ENCODE results near the gene PLXNA4.

PLXNA4 gene

GRCh38 chr7:132359743-132360142 lies 216.5 kb downstream of the PLXNA4 start:
- H3K27ac ChIP-seq (ENCODE audit: low read length, poor library complexity, severe bottlenecking) = no peak overlapping the region
- WGBS = 100% methylated on average over 1 of the region's 3 CpGs
- no peak overlapping the region for H2BK5ac ChIP-seq (ENCODE audit: low read depth, low read length, poor library complexity, severe bottlenecking)

GRCh38 chr7:132355048-132355447 lies 221.2 kb downstream of the PLXNA4 start:
- 85% methylated on average over 5 of the region's 5 CpGs for WGBS
- Histone ChIP-seq H3K18ac (ENCODE audit: low read depth in 1 of 2, low read length in 2 of 2) (no peak overlapping the region), H3K79me1 (replicated peaks; ENCODE audit: low read length, poor library complexity, severe bottlenecking) (no peaks in the 10 kb centered on the region)

More at GRCh38 chr7:132359743-132360142, 216.5 kb downstream of the PLXNA4 start:
- Histone ChIP-seq H3K27me3 (ENCODE audit: control insufficient read depth in 1 of 2, insufficient read depth in 1 of 2, low read length in 2 of 2) (peaks cover 0 to 4% of the 10 kb centered on the region in 2 experiments), H4K8ac (ENCODE audit: low read length) (no peak overlapping the region), H2AFZ (ENCODE audit: low read depth, low read length) (no peak overlapping the region), H3K18ac (ENCODE audit: low read depth in 1 of 2, low read length in 2 of 2) (no peak overlapping the region), H3K14ac (ENCODE audit: low read length in 2 of 2) (no peak overlapping the region), H3K4me1 (ENCODE audit: control insufficient read depth, insufficient read depth, low read depth, low read length) (no peaks in the 10 kb centered on the region), H3K36me3 (ENCODE audit: control insufficient read depth in 1 of 2, insufficient read depth in 2 of 2, low read depth in 1 of 2, low read length in 2 of 2) (no peaks in the 10 kb centered on the region), H3K4me2 (ENCODE audit: low read length, poor library complexity, severe bottlenecking) (no peak overlapping the region), H3K79me1 (replicated peaks; ENCODE audit: low read length, poor library complexity, severe bottlenecking) (no peaks in the 10 kb centered on the region), H2BK12ac (ENCODE audit: low read length in 2 of 2) (no peak overlapping the region), H3K9ac (ENCODE audit: low read length) (no peak overlapping the region), H3K9me3 (ENCODE audit: control insufficient read depth, low read length) (no peaks in the 10 kb centered on the region), H3K4ac (ENCODE audit: low read depth in 1 of 2, low read length in 2 of 2) (no peak overlapping the region), H2BK15ac (ENCODE audit: low read depth, poor library complexity, severe bottlenecking) (no peak overlapping the region), H4K91ac (ENCODE audit: low read length) (no peak overlapping the region), H3K23ac (ENCODE audit: low read length in 2 of 2) (no peak overlapping the region), H2AK5ac (ENCODE audit: low read length, severe bottlenecking) (no peak overlapping the region), H3K4me3 (ENCODE audit: insufficient read depth in 1 of 2, low read depth in 1 of 2, low read length in 2 of 2) (no peak overlapping the region), H2BK120ac (ENCODE audit: low read depth, low read length) (no peak overlapping the region)
- DNase-seq = no peak

GRCh38 chr7:132354527-132354926 lies 221.7 kb downstream of the PLXNA4 start:
- H3K4me2 ChIP-seq (ENCODE audit: low read length, poor library complexity, severe bottlenecking) = no peak overlapping the region
- H3K27me3 ChIP-seq (ENCODE audit: control insufficient read depth in 1 of 2, insufficient read depth in 1 of 2, low read length in 2 of 2) = peaks cover 0 to 11% of the 10 kb centered on the region in 2 experiments
- H3K27ac ChIP-seq (ENCODE audit: low read length, poor library complexity, severe bottlenecking) = no peak overlapping the region
- DNase-seq = no peak
- H4K91ac ChIP-seq (ENCODE audit: low read length) = no peak overlapping the region
- H2AK5ac ChIP-seq (ENCODE audit: low read length, severe bottlenecking) = no peak overlapping the region
- no peak overlapping the region for H2AFZ ChIP-seq (ENCODE audit: low read depth, low read length)
- H3K9me3 ChIP-seq (ENCODE audit: control insufficient read depth, low read length) = no peaks in the 10 kb centered on the region
- no peak overlapping the region for H3K18ac ChIP-seq (ENCODE audit: low read depth in 1 of 2, low read length in 2 of 2)
- H3K4ac ChIP-seq (ENCODE audit: low read depth in 1 of 2, low read length in 2 of 2) = no peak overlapping the region
- H3K14ac ChIP-seq (ENCODE audit: low read length in 2 of 2) = no peak overlapping the region
- 85% methylated on average over 4 of the region's 4 CpGs for WGBS
- no peak overlapping the region for H2BK12ac ChIP-seq (ENCODE audit: low read length in 2 of 2)
- H2BK120ac ChIP-seq (ENCODE audit: low read depth, low read length) = no peak overlapping the region
- H3K79me1 ChIP-seq (replicated peaks; ENCODE audit: low read length, poor library complexity, severe bottlenecking) = no peaks in the 10 kb centered on the region
- H2BK5ac ChIP-seq (ENCODE audit: low read depth, low read length, poor library complexity, severe bottlenecking) = no peak overlapping the region
- no peak overlapping the region for H2BK15ac ChIP-seq (ENCODE audit: low read depth, poor library complexity, severe bottlenecking)
- no peak overlapping the region for H3K4me3 ChIP-seq (ENCODE audit: insufficient read depth in 1 of 2, low read depth in 1 of 2, low read length in 2 of 2)
- H3K4me1 ChIP-seq (ENCODE audit: control insufficient read depth, insufficient read depth, low read depth, low read length) = no peaks in the 10 kb centered on the region
- H3K23ac ChIP-seq (ENCODE audit: low read length in 2 of 2) = no peak overlapping the region
- H3K9ac ChIP-seq (ENCODE audit: low read length) = no peak overlapping the region
- no peaks in the 10 kb centered on the region for H3K36me3 ChIP-seq (ENCODE audit: control insufficient read depth in 1 of 2, insufficient read depth in 2 of 2, low read depth in 1 of 2, low read length in 2 of 2)
- H4K8ac ChIP-seq (ENCODE audit: low read length) = no peak overlapping the region

More at GRCh38 chr7:132355048-132355447, 221.2 kb downstream of the PLXNA4 start:
- H3K27me3 ChIP-seq (ENCODE audit: control insufficient read depth in 1 of 2, insufficient read depth in 1 of 2, low read length in 2 of 2) = peaks cover 0 to 11% of the 10 kb centered on the region in 2 experiments
- no peak overlapping the region for H4K91ac ChIP-seq (ENCODE audit: low read length)
- H4K8ac ChIP-seq (ENCODE audit: low read length) = no peak overlapping the region
- no peaks in the 10 kb centered on the region for H3K36me3 ChIP-seq (ENCODE audit: control insufficient read depth in 1 of 2, insufficient read depth in 2 of 2, low read depth in 1 of 2, low read length in 2 of 2)
- no peaks in the 10 kb centered on the region for H3K4me1 ChIP-seq (ENCODE audit: control insufficient read depth, insufficient read depth, low read depth, low read length)
- no peak overlapping the region for H3K4ac ChIP-seq (ENCODE audit: low read depth in 1 of 2, low read length in 2 of 2)
- no peak overlapping the region for H2AK5ac ChIP-seq (ENCODE audit: low read length, severe bottlenecking)
- DNase-seq = no peak
- H2AFZ ChIP-seq (ENCODE audit: low read depth, low read length) = no peak overlapping the region
- no peak overlapping the region for H3K4me3 ChIP-seq (ENCODE audit: insufficient read depth in 1 of 2, low read depth in 1 of 2, low read length in 2 of 2)
- H3K9me3 ChIP-seq (ENCODE audit: control insufficient read depth, low read length) = no peaks in the 10 kb centered on the region
- H2BK5ac ChIP-seq (ENCODE audit: low read depth, low read length, poor library complexity, severe bottlenecking) = no peak overlapping the region
- H3K27ac ChIP-seq (ENCODE audit: low read length, poor library complexity, severe bottlenecking) = no peak overlapping the region
- H2BK120ac ChIP-seq (ENCODE audit: low read depth, low read length) = no peak overlapping the region
- H2BK15ac ChIP-seq (ENCODE audit: low read depth, poor library complexity, severe bottlenecking) = no peak overlapping the region
- H3K23ac ChIP-seq (ENCODE audit: low read length in 2 of 2) = no peak overlapping the region
- no peak overlapping the region for H3K4me2 ChIP-seq (ENCODE audit: low read length, poor library complexity, severe bottlenecking)
- H3K9ac ChIP-seq (ENCODE audit: low read length) = no peak overlapping the region
- H2BK12ac ChIP-seq (ENCODE audit: low read length in 2 of 2) = no peak overlapping the region
- peak overlapping the region in 1 of 2 experiments; percentile 11 for H3K14ac ChIP-seq (ENCODE audit: low read length in 2 of 2)

- Histone ChIP-seq H3K4me1 (ENCODE audit: control insufficient read depth, insufficient read depth, low read depth, low read length) (no peaks in the 10 kb centered on the region), H3K4ac (ENCODE audit: low read depth in 1 of 2, low read length in 2 of 2) (no peak overlapping the region), H3K36me3 (ENCODE audit: control insufficient read depth in 1 of 2, insufficient read depth in 2 of 2, low read depth in 1 of 2, low read length in 2 of 2) (no peaks in the 10 kb centered on the region), H3K27ac (ENCODE audit: low read length, poor library complexity, severe bottlenecking) (no peak overlapping the region), H3K9ac (ENCODE audit: low read length) (no peak overlapping the region), H3K14ac (ENCODE audit: low read length in 2 of 2) (no peak overlapping the region), H2BK120ac (ENCODE audit: low read depth, low read length) (no peak overlapping the region), H3K27me3 (ENCODE audit: control insufficient read depth in 1 of 2, insufficient read depth in 1 of 2, low read length in 2 of 2) (peaks cover 0 to 11% of the 10 kb centered on the region in 2 experiments), H3K23ac (ENCODE audit: low read length in 2 of 2) (no peak overlapping the region), H2BK5ac (ENCODE audit: low read depth, low read length, poor library complexity, severe bottlenecking) (no peak overlapping the region), H2AFZ (ENCODE audit: low read depth, low read length) (no peak overlapping the region), H3K79me1 (replicated peaks; ENCODE audit: low read length, poor library complexity, severe bottlenecking) (no peaks in the 10 kb centered on the region), H4K8ac (ENCODE audit: low read length) (no peak overlapping the region), H3K4me3 (ENCODE audit: insufficient read depth in 1 of 2, low read depth in 1 of 2, low read length in 2 of 2) (no peak overlapping the region), H2BK15ac (ENCODE audit: low read depth, poor library complexity, severe bottlenecking) (no peak overlapping the region), H2AK5ac (ENCODE audit: low read length, severe bottlenecking) (no peak overlapping the region), H4K91ac (ENCODE audit: low read length) (no peak overlapping the region), H2BK12ac (ENCODE audit: low read length in 2 of 2) (no peak overlapping the region), H3K4me2 (ENCODE audit: low read length, poor library complexity, severe bottlenecking) (no peak overlapping the region), H3K9me3 (ENCODE audit: control insufficient read depth, low read length) (no peaks in the 10 kb centered on the region), H3K18ac (ENCODE audit: low read depth in 1 of 2, low read length in 2 of 2) (no peak overlapping the region)
- no peak for DNase-seq
- WGBS = 67% methylated on average over 4 of the region's 5 CpGs
Observed at GRCh38 chr7:132353936-132354335, 222.3 kb downstream of the PLXNA4 start.
